AG10803 (cell line): ENCODE results near the gene KCNQ1.

Source experiments
- DNase-seq: peaks from one replicate; pipeline ENCODE4 v3.0.0; 2010; ENCODE audit warnings: low read depth
- H3K4me3 ChIP-seq: 2 replicates; pipeline ENCODE4 v1.5.1; 2011; ENCODE audit warnings: mild to moderate bottlenecking, low read length, control low read depth
- TF ChIP-seq, protein P1 (sequence below): conservative IDR thresholded peaks from 2 replicates; pipeline ENCODE4 v1.5.1; 2011; ENCODE audit warnings: mild to moderate bottlenecking, low read length, control low read depth, inconsistent platforms

The KCNQ1 gene

DNA sequence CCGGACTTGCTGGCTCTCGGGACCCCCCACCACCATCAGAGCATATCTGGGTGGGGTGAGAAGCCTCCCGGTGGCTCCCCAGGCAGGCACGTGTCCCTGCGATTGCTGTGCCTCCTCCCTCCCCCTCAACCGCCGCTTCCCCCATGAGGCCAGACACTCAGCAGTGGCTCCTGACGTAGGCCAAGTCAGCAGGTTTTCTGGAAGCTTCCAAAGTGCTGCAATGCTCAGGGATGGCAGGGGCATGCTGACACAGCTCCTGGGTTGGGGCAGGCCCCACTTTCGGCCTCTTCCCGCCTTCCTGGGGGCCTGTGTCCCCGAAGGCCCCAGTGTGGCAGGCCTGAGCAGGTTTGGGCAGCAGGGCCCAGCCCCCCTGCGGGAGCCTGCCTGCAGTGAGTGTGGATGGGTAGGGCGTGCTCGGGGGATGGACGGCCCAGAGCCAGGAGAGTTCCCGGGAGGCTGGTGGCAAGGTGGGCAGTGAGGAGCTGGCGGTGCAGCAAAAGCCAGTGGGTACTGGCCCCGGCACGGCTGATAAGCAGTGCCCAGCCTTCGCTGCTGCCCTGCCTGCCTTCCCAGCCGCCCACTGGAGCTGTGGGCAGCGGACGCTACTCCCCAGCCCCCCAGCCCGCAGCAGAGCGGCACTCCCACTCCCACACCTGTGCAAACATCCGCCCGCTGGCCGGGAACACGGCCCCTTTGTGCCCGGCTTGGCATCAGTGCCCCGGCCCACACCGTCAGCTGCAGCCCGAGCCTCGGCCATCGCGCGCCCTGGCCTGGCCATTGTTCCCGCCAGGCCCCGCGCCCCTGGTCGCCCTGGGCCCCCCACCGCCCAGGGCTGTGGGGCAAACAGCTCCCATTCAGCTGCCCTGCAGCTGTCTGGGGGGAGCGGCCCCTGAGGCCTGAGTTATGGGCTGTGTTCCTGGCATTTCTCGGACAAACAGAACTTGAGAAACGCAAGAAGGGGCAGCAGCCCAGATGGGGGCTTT lies 130.0 kb downstream of the KCNQ1 start:
- DNase-seq: no peak
- H3K4me3 ChIP-seq: no peak overlapping the region
- TF ChIP-seq, protein P1, sequence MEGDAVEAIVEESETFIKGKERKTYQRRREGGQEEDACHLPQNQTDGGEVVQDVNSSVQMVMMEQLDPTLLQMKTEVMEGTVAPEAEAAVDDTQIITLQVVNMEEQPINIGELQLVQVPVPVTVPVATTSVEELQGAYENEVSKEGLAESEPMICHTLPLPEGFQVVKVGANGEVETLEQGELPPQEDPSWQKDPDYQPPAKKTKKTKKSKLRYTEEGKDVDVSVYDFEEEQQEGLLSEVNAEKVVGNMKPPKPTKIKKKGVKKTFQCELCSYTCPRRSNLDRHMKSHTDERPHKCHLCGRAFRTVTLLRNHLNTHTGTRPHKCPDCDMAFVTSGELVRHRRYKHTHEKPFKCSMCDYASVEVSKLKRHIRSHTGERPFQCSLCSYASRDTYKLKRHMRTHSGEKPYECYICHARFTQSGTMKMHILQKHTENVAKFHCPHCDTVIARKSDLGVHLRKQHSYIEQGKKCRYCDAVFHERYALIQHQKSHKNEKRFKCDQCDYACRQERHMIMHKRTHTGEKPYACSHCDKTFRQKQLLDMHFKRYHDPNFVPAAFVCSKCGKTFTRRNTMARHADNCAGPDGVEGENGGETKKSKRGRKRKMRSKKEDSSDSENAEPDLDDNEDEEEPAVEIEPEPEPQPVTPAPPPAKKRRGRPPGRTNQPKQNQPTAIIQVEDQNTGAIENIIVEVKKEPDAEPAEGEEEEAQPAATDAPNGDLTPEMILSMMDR: no peak

DNA sequence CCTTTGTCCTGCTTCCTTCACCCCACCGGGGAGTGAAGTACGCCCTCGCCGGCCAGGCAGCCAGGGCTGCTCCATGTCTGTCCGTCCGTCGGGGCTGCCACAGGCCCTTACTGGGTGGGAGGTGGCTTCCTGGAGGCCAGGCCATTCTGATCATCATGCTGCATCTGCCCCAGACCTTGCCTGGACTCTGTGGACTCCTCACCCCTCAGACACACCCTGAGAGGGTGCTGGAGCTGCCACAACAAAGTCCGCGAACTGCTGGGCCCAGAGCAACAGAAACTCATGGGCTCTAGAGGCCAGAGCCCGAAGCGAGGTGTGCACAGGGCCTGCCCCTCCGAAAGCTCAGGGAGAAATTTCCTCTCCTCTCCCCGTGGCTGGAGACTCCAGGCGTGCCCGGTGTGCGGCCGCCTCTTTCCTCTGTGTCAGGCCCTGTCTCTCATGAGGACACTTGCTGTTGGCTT lies 130.8 kb downstream of the KCNQ1 start:
- TF ChIP-seq, protein P1: no peak
- no peak overlapping the region for H3K4me3 ChIP-seq
- no peak for DNase-seq

DNA sequence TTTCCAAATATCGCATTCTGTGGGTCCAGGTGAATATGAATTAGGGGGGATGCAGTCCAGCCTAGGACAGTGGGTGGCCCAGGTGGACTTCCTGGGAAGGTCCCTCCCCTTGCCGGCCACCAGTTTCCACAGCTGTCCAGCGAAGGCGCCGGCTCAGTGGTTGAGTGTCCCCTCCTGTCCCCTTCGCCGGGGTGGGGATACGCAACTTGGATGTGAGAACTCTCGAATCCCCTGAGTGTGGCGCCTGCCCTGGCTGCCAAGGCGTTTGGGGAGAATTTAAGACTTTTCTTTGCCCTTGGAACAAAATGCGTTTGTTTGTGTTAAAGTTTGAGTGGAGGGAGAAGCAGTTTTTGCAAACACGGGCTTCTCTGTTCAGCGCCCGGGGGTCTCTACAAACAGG lies 131.3 kb downstream of the KCNQ1 start:
- TF ChIP-seq, protein P1: no peak
- no peak overlapping the region for H3K4me3 ChIP-seq
- no peak for DNase-seq

DNA sequence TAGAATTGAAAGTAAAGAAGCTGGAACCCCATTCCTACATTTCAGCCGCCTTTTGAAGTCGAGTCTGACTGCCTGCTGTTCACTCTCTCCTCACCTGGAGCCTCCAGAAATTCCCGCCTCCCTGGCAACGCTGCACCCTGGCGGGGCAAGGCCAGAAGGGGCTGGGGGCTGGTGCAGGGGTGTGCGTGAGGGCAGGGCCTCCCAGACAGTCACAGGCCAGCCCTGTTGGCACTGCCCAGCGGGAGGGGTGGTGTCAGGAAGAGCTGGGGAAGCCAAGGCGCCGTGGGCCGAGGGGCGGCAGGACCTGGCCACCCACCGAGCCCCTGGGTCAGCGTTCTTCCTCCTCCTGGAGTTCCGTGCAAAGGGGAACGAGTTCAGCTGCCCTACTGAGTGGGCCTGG lies 131.7 kb downstream of the KCNQ1 start:
- no peak overlapping the region for H3K4me3 ChIP-seq
- no peak for DNase-seq
- TF ChIP-seq, protein P1: no peak

DNA sequence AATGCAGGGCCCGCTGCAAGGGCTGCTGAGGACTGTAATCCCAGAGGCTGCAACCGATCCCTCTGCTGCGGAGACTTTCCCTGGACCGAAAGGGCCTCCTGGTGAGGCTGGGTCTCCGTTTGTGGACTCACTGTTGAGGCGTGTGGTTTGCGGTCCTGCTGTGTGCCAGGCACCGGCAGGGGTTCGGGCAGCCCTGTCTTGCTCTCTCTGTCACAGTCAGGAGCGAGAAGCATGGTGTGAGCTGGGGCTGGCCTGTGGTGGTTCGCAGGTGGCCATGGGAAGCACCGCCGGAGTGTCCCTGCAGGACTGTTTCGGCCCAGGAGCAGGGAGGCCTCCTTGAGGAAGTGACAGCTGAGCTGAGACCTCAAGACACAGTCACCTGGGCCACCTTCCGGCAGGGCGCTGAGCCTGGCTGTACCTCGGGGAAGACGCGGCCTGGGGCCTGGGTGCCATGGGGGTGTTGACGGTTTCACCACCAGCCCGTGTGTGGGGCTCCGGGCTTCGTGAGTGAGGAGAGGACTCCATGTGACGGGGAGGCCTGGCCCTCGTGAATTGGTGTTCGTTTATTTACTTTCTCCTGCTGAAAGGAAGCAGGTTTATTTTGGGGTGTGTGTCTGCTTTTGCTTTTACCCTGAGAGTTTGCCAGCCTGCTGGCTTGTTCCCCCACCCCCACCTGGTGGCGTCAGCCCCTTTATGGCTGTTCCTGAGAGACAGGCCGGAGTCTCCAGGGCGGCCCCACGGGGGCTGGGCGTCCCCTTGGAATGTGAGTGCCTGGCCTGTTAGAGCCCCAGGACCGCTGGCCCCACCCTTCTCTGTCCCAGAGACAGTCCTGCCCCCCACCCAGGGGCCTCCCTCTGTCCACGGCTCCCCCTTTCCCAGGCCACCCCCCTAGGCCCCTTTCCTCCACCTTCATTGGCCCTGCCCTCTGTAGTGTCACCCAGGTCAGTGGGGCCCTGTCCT lies 132.5 kb downstream of the KCNQ1 start:
- DNase-seq: no peak
- TF ChIP-seq, protein P1: no peak
- H3K4me3 ChIP-seq: no peak overlapping the region

DNA sequence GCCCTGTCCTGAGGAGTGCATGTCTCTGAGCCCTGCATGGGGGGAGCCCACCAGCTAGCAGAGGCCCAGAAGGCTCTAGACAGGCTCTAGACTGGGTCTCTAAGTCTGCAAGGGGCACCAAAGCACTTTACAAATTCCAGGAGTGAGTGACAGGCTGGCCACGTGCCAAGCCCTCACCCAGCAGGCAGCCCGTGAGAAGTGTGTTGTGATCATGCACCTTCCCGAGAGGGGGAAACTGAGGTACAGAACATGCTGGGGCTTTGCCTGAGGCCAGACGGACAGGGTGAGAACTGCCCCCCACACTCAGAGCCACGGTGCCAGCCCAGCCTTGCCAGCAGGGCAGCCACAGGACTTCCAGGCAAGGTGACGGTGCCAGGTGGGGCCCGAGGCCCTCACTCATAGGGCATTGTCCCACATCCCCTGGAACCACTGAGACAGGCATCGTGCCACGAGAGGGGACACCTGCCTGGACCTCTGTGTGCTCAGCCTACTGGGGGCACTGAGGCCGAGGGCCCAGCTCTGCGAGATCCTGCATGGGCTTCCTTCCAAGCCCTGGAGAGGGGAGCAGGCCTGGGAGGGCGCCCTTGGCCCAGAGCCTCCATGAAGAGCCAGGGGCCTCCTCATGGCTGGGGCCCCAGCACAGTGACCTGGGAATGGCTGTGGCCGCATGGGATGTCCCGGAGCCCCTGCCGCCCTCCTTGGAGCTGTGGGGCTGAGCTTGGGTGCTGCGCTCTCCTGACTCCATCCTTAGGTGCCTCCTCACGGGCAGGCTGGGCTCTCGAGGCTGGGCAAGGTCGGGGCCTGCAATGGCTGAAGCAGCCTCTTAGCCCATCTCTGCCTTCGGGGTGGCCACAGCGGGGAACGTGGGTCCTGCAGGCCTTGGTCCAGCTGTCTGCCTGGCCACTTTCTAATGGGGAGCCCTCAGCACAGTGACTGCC lies 133.5 kb downstream of the KCNQ1 start:
- H3K4me3 ChIP-seq: no peak overlapping the region
- no peak for DNase-seq
- TF ChIP-seq, protein P1: no peak
